CD4-positive, alpha-beta memory T cell (primary cell): ENCODE data around the gene ANKRD60. TPM values are rescaled to one million over a fixed set of nuclear protein-coding genes. Genes with fewer than 3 reads are reported as not detected.

ENCODE experiments used
- CTCF ChIA-PET: fragments of 350-600 bp; sonication (Branson Sonifier 250); formaldehyde crosslinking; loops from one replicate; lab custom pipeline; 2021; ENCODE audit warnings: inconsistent platforms; ENCODE audit not compliant: partially characterized antibody; lab: Charles Lee
- POLR2A ChIA-PET: fragments of 350-600 bp; sonication (Branson Sonifier 250); formaldehyde crosslinking; loops from one replicate; lab custom pipeline; 2021; ENCODE audit not compliant: partially characterized antibody; lab: Charles Lee
- DNase-seq, 5 donors: peaks; one replicate each; pipeline versions ENCODE4 v3.0.0 to v3.0.0-alpha.2; 2020 to 2022; ENCODE audit warnings: mixed read lengths in 1 of 5
- H3K27ac ChIP-seq: one replicate; pipeline ENCODE4 v1.7.0; 2013; ENCODE audit warnings: low read depth, low read length
- H3K27me3 ChIP-seq: 2 replicates; pipeline ENCODE4 v1.7.0; 2013; ENCODE audit warnings: mild to moderate bottlenecking, low read length, moderate library complexity; ENCODE audit not compliant: insufficient read depth
- H3K36me3 ChIP-seq: 2 replicates; pipeline ENCODE4 v1.7.0; 2013; ENCODE audit warnings: mild to moderate bottlenecking, low read length, moderate library complexity; ENCODE audit not compliant: insufficient read depth
- H3K4me1 ChIP-seq: 2 replicates; pipeline ENCODE4 v1.7.0; 2013; ENCODE audit warnings: mild to moderate bottlenecking, low read length, moderate library complexity; ENCODE audit not compliant: insufficient read depth
- H3K4me3 ChIP-seq, 2 donors: one replicate each; pipeline ENCODE4 v1.7.0; 2013; ENCODE audit warnings: low read length in 2 of 2, mild to moderate bottlenecking in 1 of 2
- H3K9me3 ChIP-seq, 2 donors: one replicate each; pipeline ENCODE4 v1.7.0; 2013; ENCODE audit warnings: low read length in 2 of 2, control low read depth in 1 of 2; ENCODE audit not compliant: control insufficient read depth in 1 of 2
- H3K27ac Mint-ChIP-seq, 7 donors: one replicate each; pipeline ENCODE4 v1.8.0; 2020 to 2021; ENCODE audit warnings: mixed read lengths in 7 of 7, mild to moderate bottlenecking in 6 of 7, inconsistent platforms in 3 of 7, moderate library complexity in 3 of 7
- H3K27me3 Mint-ChIP-seq, 2 donors: one replicate each; pipeline ENCODE4 v1.8.0; 2020 to 2021; ENCODE audit warnings: mixed read lengths in 2 of 2
- H3K36me3 Mint-ChIP-seq, 2 donors: one replicate each; pipeline ENCODE4 v1.8.0; 2020 to 2021; ENCODE audit warnings: mixed read lengths in 2 of 2, inconsistent platforms in 1 of 2, mild to moderate bottlenecking in 1 of 2
- H3K4me1 Mint-ChIP-seq, 4 donors: one replicate each; pipeline ENCODE4 v1.8.0; 2020 to 2021; ENCODE audit warnings: mixed read lengths in 4 of 4, mild to moderate bottlenecking in 1 of 4
- H3K4me3 Mint-ChIP-seq, 8 donors: one replicate each; pipeline ENCODE4 v1.8.0; 2020 to 2021; ENCODE audit warnings: mixed read lengths in 8 of 8, mild to moderate bottlenecking in 7 of 8, moderate library complexity in 6 of 8, inconsistent platforms in 3 of 8
- H3K9me3 Mint-ChIP-seq, 8 donors: one replicate each; pipeline ENCODE4 v1.8.0; 2020 to 2021; ENCODE audit warnings: mixed read lengths in 8 of 8, mild to moderate bottlenecking in 5 of 8, inconsistent platforms in 3 of 8, moderate library complexity in 1 of 8
- intact Hi-C: fragments of 100-400 bp; cut with micrococcal nuclease; formaldehyde crosslinking; loops from one replicate; pipeline ENCODE4 v1.15.1; 2023
- polyA plus RNA-seq, 2 donors: library from polyadenylated mRNA; unstranded; fragments of 300-500 nt; fragmentation: Illumina TruSeq; gene quantifications; one replicate each; pipeline ENCODE4 v1.2.3, GENCODE V29; 2021
- total RNA-seq, 2 experiments: library from RNA; stranded (reverse); gene quantifications; one replicate each; pipeline ENCODE4 v1.2.3, GENCODE V29; 2021

ANKRD60 gene
- total and polyA plus RNA-seq, 4 experiments from 2014 or later: not detected

DNA sequence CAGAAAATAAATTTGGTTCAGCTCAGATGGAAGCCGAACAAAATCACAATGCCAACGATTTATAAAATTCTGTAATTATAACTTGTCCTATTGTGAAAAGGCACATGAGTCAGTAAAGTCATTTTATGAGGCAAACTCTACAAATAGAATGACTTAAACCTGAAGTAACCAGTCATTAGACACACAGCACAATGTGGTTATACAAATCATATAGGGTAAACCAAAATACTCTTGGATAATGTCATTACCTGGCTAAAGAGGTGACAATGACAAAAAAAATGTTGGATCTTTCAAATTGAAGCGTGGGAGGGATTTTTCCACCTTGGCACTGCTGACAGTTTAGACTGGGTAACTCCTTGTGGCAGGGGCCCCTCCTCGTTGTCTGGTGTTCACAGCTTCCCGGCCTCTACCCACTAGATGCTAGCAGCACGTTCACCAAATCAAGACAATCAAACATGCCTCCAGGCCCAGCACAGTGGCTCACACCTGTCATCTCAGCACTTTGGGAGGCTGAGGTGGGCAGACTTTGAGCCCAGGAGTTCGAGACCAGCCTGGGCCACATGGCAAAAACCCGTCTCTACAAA lies 5.0 kb downstream of the ANKRD60 start:
- no peak overlapping the region for H3K4me3 ChIP-seq
- Mint-ChIP-seq H3K27ac (no peak overlapping the region), H3K9me3 (peaks cover 0 to 17% (median 7%) of the 10 kb centered on the region in 8 donors), H3K36me3 (peaks cover 0 to 11% of the 10 kb centered on the region in 2 donors), H3K4me1 (peaks cover 1 to 12% (median 4%) of the 10 kb centered on the region in 4 donors), H3K27me3 (peaks cover 48 to 69% of the 10 kb centered on the region in 2 donors), H3K4me3 (no peak overlapping the region)
- H3K27me3 ChIP-seq: peaks cover 19% of the 10 kb centered on the region
- no peaks in the 10 kb centered on the region for H3K36me3 ChIP-seq
- ChIA-PET CTCF (interaction anchor here (1.2 kb wide), 1 partner anchor 13 kb away, joined by 4 read pairs; no protein-coding TSS in a partner anchor), POLR2A (no interaction called here)
- intact Hi-C loops: no loop called here
- no peak for DNase-seq
- no peaks in the 10 kb centered on the region for H3K4me1 ChIP-seq
- H3K27ac ChIP-seq: no peak overlapping the region
- H3K9me3 ChIP-seq: peaks cover 0 to 3% of the 10 kb centered on the region in 2 donors

DNA sequence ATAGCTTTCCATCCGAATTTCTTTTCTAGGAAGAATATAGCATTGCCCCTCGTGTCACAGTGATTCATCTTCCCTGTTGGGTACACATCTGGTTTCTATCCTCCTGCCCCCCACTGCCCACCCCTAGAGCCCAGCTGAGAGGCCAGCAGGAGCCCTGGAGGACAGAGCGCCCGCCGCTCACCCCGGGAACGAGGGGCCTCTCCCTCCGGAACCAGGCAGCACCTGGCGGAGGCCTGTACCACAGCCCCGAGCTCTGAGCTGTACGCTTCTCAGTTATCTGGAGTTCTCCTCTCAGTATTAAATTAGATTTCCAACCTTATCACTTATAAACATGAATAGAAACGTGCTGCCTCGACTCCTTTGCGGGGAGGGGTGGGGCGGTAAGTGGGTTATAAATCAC lies 6.0 kb downstream of the ANKRD60 start:
- H3K9me3 Mint-ChIP-seq: peaks cover 0 to 17% (median 9%) of the 10 kb centered on the region in 8 donors
- H3K4me3 Mint-ChIP-seq: no peak overlapping the region
- intact Hi-C loops: no loop called here
- H3K27ac Mint-ChIP-seq: no peak overlapping the region
- POLR2A ChIA-PET: no interaction called here
- no peak overlapping the region for H3K27ac ChIP-seq
- peaks cover 0 to 5% (median 0%) of the 10 kb centered on the region in 4 donors for H3K4me1 Mint-ChIP-seq
- H3K4me3 ChIP-seq: no peak overlapping the region
- H3K9me3 ChIP-seq: peaks cover 0 to 3% of the 10 kb centered on the region in 2 donors
- no peaks in the 10 kb centered on the region for H3K4me1 ChIP-seq
- DNase-seq: no peak
- peaks cover 0 to 12% of the 10 kb centered on the region in 2 donors for H3K36me3 Mint-ChIP-seq
- H3K27me3 ChIP-seq: peaks cover 13% of the 10 kb centered on the region
- peaks cover 45 to 69% of the 10 kb centered on the region in 2 donors for H3K27me3 Mint-ChIP-seq
- CTCF ChIA-PET: no interaction called here
- H3K36me3 ChIP-seq: no peaks in the 10 kb centered on the region

DNA sequence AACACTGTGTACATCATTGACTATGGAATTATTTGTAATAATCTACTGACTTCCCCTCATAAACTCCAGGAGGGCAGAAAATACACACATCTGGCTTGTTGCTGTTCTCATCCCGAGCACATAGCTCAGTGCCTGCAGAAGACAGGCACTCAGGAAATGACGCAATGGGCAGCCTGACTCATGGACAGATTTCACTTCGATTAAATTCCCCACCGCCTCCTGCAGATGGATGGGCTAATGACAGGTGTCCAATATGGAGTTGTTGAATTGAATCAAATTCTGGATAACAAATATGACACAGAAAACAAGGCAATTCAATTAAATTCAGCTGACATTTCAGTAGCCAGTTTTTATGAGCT lies 9.1 kb downstream of the ANKRD60 start:
- ChIA-PET CTCF (interaction anchor here (1.1 to 1.6 kb wide), 3 partner anchors 9 to 39 kb away, joined by 3 to 6 read pairs (median 4); no protein-coding TSS in a partner anchor), POLR2A (no interaction called here)
- H3K36me3 Mint-ChIP-seq: peaks cover 0 to 9% of the 10 kb centered on the region in 2 donors
- no peak for DNase-seq
- intact Hi-C loops: loop anchor here (10.0 kb wide), 1 partner anchor 725 kb away; no protein-coding TSS in a partner anchor
- Histone ChIP-seq H3K27me3 (peaks cover 8% of the 10 kb centered on the region), H3K27ac (no peak overlapping the region), H3K36me3 (no peaks in the 10 kb centered on the region), H3K4me3 (no peak overlapping the region), H3K4me1 (no peaks in the 10 kb centered on the region), H3K9me3 (peaks cover 0 to 3% of the 10 kb centered on the region in 2 donors)
- no peak overlapping the region for H3K27ac Mint-ChIP-seq
- peaks cover 32 to 53% of the 10 kb centered on the region in 2 donors for H3K27me3 Mint-ChIP-seq
- no peak overlapping the region for H3K4me3 Mint-ChIP-seq
- peaks cover 0 to 17% (median 9%) of the 10 kb centered on the region in 8 donors for H3K9me3 Mint-ChIP-seq
- H3K4me1 Mint-ChIP-seq: no peaks in the 10 kb centered on the region

DNA sequence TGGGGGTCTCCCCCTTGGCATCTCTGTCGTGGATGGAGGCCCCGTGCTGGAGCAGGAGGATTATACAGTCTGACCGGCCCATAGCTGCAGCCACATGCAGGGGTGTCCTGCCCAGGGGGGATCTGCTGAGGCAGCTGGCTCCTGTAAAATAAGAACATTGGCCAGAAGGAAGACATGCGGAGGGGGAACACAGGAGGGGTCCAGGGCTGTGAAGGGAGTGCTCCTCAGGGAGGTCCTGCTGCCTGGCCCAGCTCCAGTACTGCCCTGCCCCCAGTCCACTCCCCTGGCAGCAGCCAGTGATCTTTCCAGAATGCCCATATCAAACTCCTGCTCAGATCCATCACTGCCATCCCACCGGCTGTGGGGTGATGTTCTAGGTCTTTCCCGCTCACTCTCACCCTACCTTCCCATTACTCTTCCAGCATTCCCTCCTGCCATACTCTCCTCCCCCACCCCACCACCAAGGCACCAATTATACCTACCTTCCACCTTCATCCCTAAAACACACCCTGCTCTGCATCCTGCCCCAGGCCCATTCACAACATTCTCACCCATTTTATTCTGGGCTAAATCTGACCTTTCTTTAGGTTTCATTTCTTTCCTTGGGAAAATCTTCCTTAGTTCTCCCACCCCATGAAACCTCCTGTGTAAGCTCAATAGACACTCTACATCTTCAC lies 9.7 kb downstream of the ANKRD60 start:
- Histone ChIP-seq H3K27me3 (peaks cover 8% of the 10 kb centered on the region), H3K27ac (no peak overlapping the region), H3K36me3 (no peaks in the 10 kb centered on the region), H3K4me3 (no peak overlapping the region), H3K9me3 (peaks cover 0 to 3% of the 10 kb centered on the region in 2 donors), H3K4me1 (no peaks in the 10 kb centered on the region)
- Mint-ChIP-seq H3K4me3 (no peak overlapping the region), H3K27me3 (peaks cover 32 to 56% of the 10 kb centered on the region in 2 donors), H3K27ac (no peak overlapping the region), H3K4me1 (no peaks in the 10 kb centered on the region), H3K36me3 (peaks cover 0 to 9% of the 10 kb centered on the region in 2 donors), H3K9me3 (peaks cover 0 to 17% (median 9%) of the 10 kb centered on the region in 8 donors)
- CTCF ChIA-PET: interaction anchor here (1.3 to 1.6 kb wide), 3 partner anchors 9 to 27 kb away, joined by 3 to 6 read pairs (median 3); no protein-coding TSS in a partner anchor
- intact Hi-C loops: loop anchor here (10.0 kb wide), 1 partner anchor 724 kb away; no protein-coding TSS in a partner anchor
- POLR2A ChIA-PET: no interaction called here
- no peak for DNase-seq

DNA sequence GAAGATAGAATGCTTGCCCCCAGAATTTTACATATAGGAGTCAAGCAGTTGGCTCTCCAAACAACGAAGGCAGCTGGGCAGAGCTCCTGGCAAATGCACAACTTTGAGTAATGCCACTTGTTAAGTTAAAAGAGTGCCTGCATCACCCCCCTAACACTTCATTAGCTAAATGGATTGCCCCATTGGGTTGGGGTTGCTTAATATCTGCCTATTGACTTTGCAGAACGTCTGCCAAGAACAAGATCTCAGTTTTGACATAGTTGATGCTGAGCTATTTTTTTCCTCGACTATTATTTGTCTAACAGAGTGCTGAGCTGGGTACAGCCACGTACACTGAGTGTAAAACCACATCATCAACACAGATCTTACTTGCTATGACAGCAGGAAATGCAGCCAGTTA lies 12.1 kb downstream of the ANKRD60 start:
- intact Hi-C loops: loop anchor here (10.0 kb wide), 1 partner anchor 722 kb away; no protein-coding TSS in a partner anchor
- no peak overlapping the region for H3K27ac Mint-ChIP-seq
- POLR2A ChIA-PET: no interaction called here
- no peak overlapping the region for H3K27ac ChIP-seq
- no peak overlapping the region for H3K4me3 ChIP-seq
- peaks cover 23 to 51% of the 10 kb centered on the region in 2 donors for H3K27me3 Mint-ChIP-seq
- CTCF ChIA-PET: interaction anchor here (0.8 kb wide), 1 partner anchor 10 kb away, joined by 3 read pairs; no protein-coding TSS in a partner anchor
- H3K4me1 ChIP-seq: no peaks in the 10 kb centered on the region
- no peak for DNase-seq
- no peaks in the 10 kb centered on the region for H3K36me3 ChIP-seq
- peaks cover 0 to 9% of the 10 kb centered on the region in 2 donors for H3K36me3 Mint-ChIP-seq
- H3K27me3 ChIP-seq: peaks cover 3% of the 10 kb centered on the region
- peaks cover 0 to 17% (median 9%) of the 10 kb centered on the region in 8 donors for H3K9me3 Mint-ChIP-seq
- no peak overlapping the region for H3K4me3 Mint-ChIP-seq
- H3K9me3 ChIP-seq: peaks cover 0 to 3% of the 10 kb centered on the region in 2 donors
- no peaks in the 10 kb centered on the region for H3K4me1 Mint-ChIP-seq

DNA sequence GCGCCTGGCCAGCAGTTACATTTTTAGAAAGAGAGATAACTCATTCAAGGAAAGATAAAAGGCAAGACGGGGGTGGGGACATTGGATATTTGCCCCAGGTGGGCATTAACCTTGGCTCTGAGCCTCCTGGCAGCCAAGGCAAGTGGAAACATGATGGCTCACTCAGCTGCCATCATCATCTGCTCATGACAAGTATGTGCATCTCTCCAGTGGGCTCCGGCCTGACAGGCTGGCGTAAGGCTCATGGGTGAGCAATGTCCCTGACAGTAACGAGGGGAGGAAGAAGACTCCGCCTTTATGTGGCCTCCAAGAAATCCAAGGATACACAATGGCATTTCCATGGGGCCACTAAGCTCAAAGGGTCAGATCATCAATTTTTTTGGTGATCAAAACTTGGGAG lies 13.3 kb downstream of the ANKRD60 start:
- no peak overlapping the region for H3K27ac ChIP-seq
- Mint-ChIP-seq H3K27me3 (peaks cover 17 to 43% of the 10 kb centered on the region in 2 donors), H3K4me3 (no peak overlapping the region), H3K4me1 (peaks cover 0 to under 1% (median 0%) of the 10 kb centered on the region in 4 donors), H3K36me3 (peaks cover 0 to 9% of the 10 kb centered on the region in 2 donors), H3K9me3 (peaks cover 0 to 13% (median 9%) of the 10 kb centered on the region in 8 donors), H3K27ac (no peak overlapping the region)
- no peak overlapping the region for H3K4me3 ChIP-seq
- H3K27me3 ChIP-seq: no peaks in the 10 kb centered on the region
- H3K4me1 ChIP-seq: no peaks in the 10 kb centered on the region
- ChIA-PET CTCF (no interaction called here), POLR2A (no interaction called here)
- no peaks in the 10 kb centered on the region for H3K36me3 ChIP-seq
- peaks cover 0 to 3% of the 10 kb centered on the region in 2 donors for H3K9me3 ChIP-seq
- intact Hi-C loops: loop anchor here (10.0 kb wide), 1 partner anchor 720 kb away; no protein-coding TSS in a partner anchor
- no peak for DNase-seq

DNA sequence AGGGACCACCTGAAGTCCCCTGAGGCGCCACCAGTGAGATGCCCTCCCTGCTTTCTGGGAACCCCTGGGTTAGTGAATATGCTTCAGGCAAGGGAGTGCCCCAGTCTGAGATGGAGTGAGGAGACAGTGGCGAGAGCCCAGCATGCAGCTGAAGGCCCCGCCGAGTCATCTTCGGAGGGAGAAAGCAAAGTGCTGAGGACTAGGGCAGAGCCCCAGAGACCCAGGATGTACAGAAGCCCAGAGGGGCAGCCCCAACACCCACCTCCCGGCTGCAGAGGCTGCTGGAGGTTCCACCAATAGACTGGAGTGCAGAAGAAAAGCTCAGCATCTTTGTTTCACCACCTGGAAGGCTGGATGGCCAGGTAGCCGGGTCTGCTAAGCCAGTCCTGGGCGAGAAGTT lies 14.1 kb downstream of the ANKRD60 start:
- CTCF ChIA-PET: interaction anchor here (8.9 kb wide), 1 partner anchor 617 kb away, joined by 73 read pairs; no protein-coding TSS in a partner anchor
- no peak overlapping the region for H3K4me3 ChIP-seq
- intact Hi-C loops: loop anchor here (10.0 kb wide), 1 partner anchor 720 kb away; no protein-coding TSS in a partner anchor
- no peaks in the 10 kb centered on the region for H3K27me3 ChIP-seq
- Mint-ChIP-seq H3K27ac (no peak overlapping the region), H3K27me3 (peaks cover 14 to 37% of the 10 kb centered on the region in 2 donors), H3K36me3 (peaks cover 0 to 9% of the 10 kb centered on the region in 2 donors), H3K4me1 (peaks cover 0 to 4% (median 2%) of the 10 kb centered on the region in 4 donors), H3K4me3 (no peak overlapping the region), H3K9me3 (peaks cover 0 to 12% (median 6%) of the 10 kb centered on the region in 8 donors)
- no peak overlapping the region for H3K27ac ChIP-seq
- POLR2A ChIA-PET: no interaction called here
- H3K9me3 ChIP-seq: peaks cover 0 to 1% of the 10 kb centered on the region in 2 donors
- DNase-seq: no peak
- H3K36me3 ChIP-seq: no peaks in the 10 kb centered on the region
- no peaks in the 10 kb centered on the region for H3K4me1 ChIP-seq
